GM23248 (cell line): ENCODE measurements around the gene NAALADL2. TPM values are rescaled to one million over a fixed set of nuclear protein-coding genes. Genes with fewer than 3 reads are reported as not detected.

Experiments used
- DNase-seq: peaks from one replicate; pipeline ENCODE4 v3.0.0-alpha.2; 2015
- H2AFZ ChIP-seq: fragments of 200-600 bp; sonication (generic); 2 replicates; pipeline ENCODE4 v1.6.1; 2016; ENCODE audit warnings: antibody characterized with exemption
- H3F3A ChIP-seq: fragments of 200-600 bp; sonication (generic); 2 replicates; pipeline ENCODE4 v1.6.1; 2016; ENCODE audit warnings: mild to moderate bottlenecking, antibody characterized with exemption, mixed run types; ENCODE audit not compliant: insufficient read depth
- H3K27ac ChIP-seq: fragments of 200-600 bp; sonication (generic); 2 replicates; pipeline ENCODE4 v1.5.1; 2016; ENCODE audit warnings: mild to moderate bottlenecking
- H3K27me3 ChIP-seq: fragments of 200-600 bp; sonication (generic); replicated peaks from 2 replicates; pipeline ENCODE4 v1.6.1; 2016; ENCODE audit warnings: mild to moderate bottlenecking; ENCODE audit not compliant: insufficient read depth
- H3K36me3 ChIP-seq: fragments of 200-600 bp; sonication (generic); 2 replicates; pipeline ENCODE4 v1.6.1; 2016; ENCODE audit warnings: low read depth, mild to moderate bottlenecking
- H3K4me1 ChIP-seq: fragments of 200-600 bp; sonication (generic); 2 replicates; pipeline ENCODE4 v1.6.1; 2016; ENCODE audit warnings: mild to moderate bottlenecking; ENCODE audit not compliant: insufficient read depth
- H3K4me2 ChIP-seq: fragments of 200-600 bp; sonication (generic); one replicate; pipeline ENCODE4 v1.6.1; 2016; ENCODE audit warnings: mild to moderate bottlenecking; ENCODE audit not compliant: unreplicated experiment
- H3K4me3 ChIP-seq: fragments of 200-600 bp; sonication (generic); 2 replicates; pipeline ENCODE4 v1.5.1; 2016; ENCODE audit warnings: mild to moderate bottlenecking
- H3K79me2 ChIP-seq: fragments of 200-600 bp; sonication (generic); 2 replicates; pipeline ENCODE4 v1.6.1; 2016; ENCODE audit warnings: mild to moderate bottlenecking; ENCODE audit not compliant: insufficient read depth
- H3K9ac ChIP-seq: fragments of 200-600 bp; sonication (generic); 2 replicates; pipeline ENCODE4 v1.6.1; 2016; ENCODE audit warnings: mild to moderate bottlenecking
- H3K9me2 ChIP-seq: fragments of 200-600 bp; sonication (generic); 2 replicates; pipeline ENCODE4 v1.6.1; 2016; ENCODE audit warnings: mixed run types, mild to moderate bottlenecking, moderate library complexity; ENCODE audit not compliant: insufficient read depth
- H3K9me3 ChIP-seq: fragments of 200-600 bp; sonication (generic); one replicate; pipeline ENCODE4 v1.6.1; 2017; ENCODE audit warnings: low read depth
- H4K20me1 ChIP-seq: fragments of 200-600 bp; sonication (generic); 2 replicates; pipeline ENCODE4 v1.6.0; 2016; ENCODE audit not compliant: insufficient read depth
- EZH2 ChIP-seq: fragments of 200-600 bp; sonication (generic); IDR thresholded peaks from 2 replicates; pipeline ENCODE4 v1.6.1; 2018; ENCODE audit warnings: antibody characterized with exemption, mild to moderate bottlenecking; ENCODE audit not compliant: insufficient read depth, poor library complexity, severe bottlenecking
- EZH2phosphoT487 ChIP-seq: fragments of 200-600 bp; sonication (generic); IDR thresholded peaks from 2 replicates; pipeline ENCODE4 v1.6.1; 2018; ENCODE audit warnings: antibody characterized with exemption, moderate library complexity, mild to moderate bottlenecking, low read depth; ENCODE audit not compliant: insufficient read depth
- WGBS, 2 experiments: methylation state at CpG; one replicate each; pipeline ENCODE4 v1.1.6; 2015 to 2017; ENCODE audit warnings: low lambda C conversion rate in 2 of 2, low coverage in 1 of 2; ENCODE audit errors: missing lambda C conversion rate in 2 of 2; 5-methylcytosine and 5-hydroxymethylcytosine counted together
- in situ Hi-C: fragments of 300-500 bp; cut with MboI; formaldehyde crosslinking; loops from 2 replicates; pipeline ENCODE4 v1.15.0; 2020
- polyA plus RNA-seq: library from polyadenylated mRNA; unstranded; fragments of >200 nt; fragmentation: Nextera tagmentation; extraction: Ambion mirVana; gene quantifications from 2 replicates; pipeline ENCODE4 v1.2.1, GENCODE V29; 2016
- total RNA-seq: library from RNA; depleted of rRNA; stranded (reverse); fragments of >200 nt; shearing (Covaris generic); gene quantifications from 2 replicates; pipeline ENCODE4 v1.2.3, GENCODE V29; 2014

Gene NAALADL2
- total and polyA plus RNA-seq, 2 experiments from 2014 or later, result 20.5 to 81.0 TPM

DNA sequence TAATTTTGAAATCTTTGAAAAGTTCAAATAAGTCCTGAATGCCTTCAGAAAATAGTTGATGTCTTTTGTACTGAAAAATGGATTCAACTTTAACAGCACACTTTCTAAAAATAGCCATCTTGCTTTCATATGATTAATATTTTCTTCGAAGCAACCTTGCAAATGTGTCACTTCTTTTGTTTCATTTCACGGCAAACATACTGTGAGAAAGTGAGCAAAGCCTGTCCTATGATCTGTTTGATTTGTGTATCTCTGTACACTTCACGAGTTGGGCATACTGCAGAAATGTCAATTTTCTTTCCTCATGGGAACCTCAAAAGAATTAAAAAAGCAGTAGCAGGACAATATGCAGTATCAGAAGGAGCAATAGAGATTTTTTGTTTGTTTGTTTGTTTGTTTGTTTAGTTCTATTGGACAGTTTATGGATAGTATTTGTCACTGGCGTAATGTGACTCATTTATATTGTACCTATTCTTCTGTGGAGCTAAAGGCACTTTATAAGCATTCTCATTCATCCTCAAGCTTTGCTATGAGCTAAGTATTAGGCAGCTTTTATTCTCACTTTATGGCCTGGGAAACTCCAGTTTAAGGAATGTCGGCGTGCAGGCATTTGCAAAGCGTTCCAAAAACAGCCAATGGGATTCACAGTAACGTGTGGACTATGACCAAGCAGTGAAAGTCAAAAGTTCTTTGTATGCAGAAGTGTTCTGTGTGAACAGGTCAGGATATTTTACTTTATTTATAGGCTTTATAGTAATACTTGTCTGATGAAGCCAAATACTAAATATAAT, 572.0 kb downstream of the NAALADL2 start:
- no peaks in the 10 kb centered on the region for H4K20me1 ChIP-seq
- 87 to 88% methylated on average over 8 of the region's 8 CpGs for WGBS, 2 experiments
- peaks cover 41% of the 10 kb centered on the region for H3F3A ChIP-seq
- no peaks in the 10 kb centered on the region for H3K79me2 ChIP-seq
- no peak overlapping the region for H3K27ac ChIP-seq
- H3K27me3 ChIP-seq, result no peaks in the 10 kb centered on the region
- H3K4me2 ChIP-seq, result no peak overlapping the region
- H3K9me3 ChIP-seq, result no peaks in the 10 kb centered on the region
- TF ChIP-seq EZH2 (no peak), EZH2phosphoT487 (no peak)
- peaks cover 58% of the 10 kb centered on the region for H3K4me1 ChIP-seq
- H2AFZ ChIP-seq, result no peak overlapping the region
- in situ Hi-C loops, result no loop called here
- DNase-seq, result no peak
- H3K4me3 ChIP-seq, result no peak overlapping the region
- H3K9me2 ChIP-seq, result no peaks in the 10 kb centered on the region
- H3K9ac ChIP-seq, result no peak overlapping the region
- no peaks in the 10 kb centered on the region for H3K36me3 ChIP-seq

DNA sequence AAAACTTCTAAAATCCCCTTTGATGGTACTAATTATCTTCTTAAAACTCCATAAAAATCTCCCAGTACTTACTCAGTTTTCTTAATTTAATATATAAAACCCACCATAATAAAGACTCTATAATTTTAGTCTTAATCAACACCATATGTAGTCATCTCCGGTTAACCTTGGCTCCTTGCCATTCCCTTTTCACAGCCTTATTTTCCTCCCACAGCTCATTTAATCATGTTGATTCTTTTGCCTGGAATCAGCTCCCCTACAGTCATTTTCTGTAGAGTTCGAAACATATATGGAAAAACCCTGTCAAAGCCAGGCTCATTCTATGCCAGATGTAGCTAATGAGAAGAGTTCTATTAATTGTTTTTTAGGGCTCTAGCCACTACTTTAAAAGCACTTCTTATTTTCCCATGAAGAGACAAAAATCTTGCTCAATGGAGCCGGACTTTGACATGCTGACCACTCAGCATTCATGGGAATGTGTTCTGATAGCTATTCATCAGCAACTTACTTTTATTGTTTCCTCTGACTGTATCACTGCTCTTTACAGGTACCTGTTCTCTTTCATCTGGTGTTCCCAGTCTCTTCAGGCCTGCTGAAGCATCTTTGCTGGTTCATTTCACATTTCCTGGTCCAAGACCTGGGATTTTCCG, 573.4 kb downstream of the NAALADL2 start:
- Histone ChIP-seq H3K9me2 (no peaks in the 10 kb centered on the region), H2AFZ (peak overlapping the region; percentile 17), H3K27me3 (no peaks in the 10 kb centered on the region), H3K4me3 (peak overlapping the region; percentile 35), H3K27ac (peak overlapping the region; percentile 79), H3K4me1 (peaks cover 46% of the 10 kb centered on the region), H3K9me3 (no peaks in the 10 kb centered on the region), H3K4me2 (peak overlapping the region; percentile 54), H3F3A (peaks cover 31% of the 10 kb centered on the region), H3K9ac (peak overlapping the region; percentile 40), H4K20me1 (no peaks in the 10 kb centered on the region), H3K36me3 (no peaks in the 10 kb centered on the region), H3K79me2 (no peaks in the 10 kb centered on the region)
- 41 to 45% methylated on average over 4 of the region's 4 CpGs for WGBS, 2 experiments
- peak; percentile 75 for DNase-seq
- in situ Hi-C loops, result no loop called here
- TF ChIP-seq EZH2 (no peak), EZH2phosphoT487 (no peak)

- TF ChIP-seq EZH2phosphoT487 (no peak), EZH2 (no peak)
- H3K27me3 ChIP-seq, result no peaks in the 10 kb centered on the region
- H3K27ac ChIP-seq, result peak overlapping the region; percentile 79
- peak; percentile 87 for DNase-seq
- peak overlapping the region; percentile 54 for H3K4me2 ChIP-seq
- no peaks in the 10 kb centered on the region for H3K79me2 ChIP-seq
- H3K9me3 ChIP-seq, result no peaks in the 10 kb centered on the region
- in situ Hi-C loops, result no loop called here
- H2AFZ ChIP-seq, result peak overlapping the region; percentile 17
- 42% methylated on average over 5 of the region's 5 CpGs for WGBS, 2 experiments
- peaks cover 43% of the 10 kb centered on the region for H3K4me1 ChIP-seq
- H3K36me3 ChIP-seq, result no peaks in the 10 kb centered on the region
- H3K9me2 ChIP-seq, result no peaks in the 10 kb centered on the region
- H3K9ac ChIP-seq, result peak overlapping the region; percentile 40
- no peaks in the 10 kb centered on the region for H4K20me1 ChIP-seq
- H3K4me3 ChIP-seq, result peak overlapping the region; percentile 35
- peaks cover 31% of the 10 kb centered on the region for H3F3A ChIP-seq
Measured at GRCh38 chr3:175433026-175433674, 574.0 kb downstream of the NAALADL2 start.

- no peaks in the 10 kb centered on the region for H3K9me2 ChIP-seq
- peaks cover 31% of the 10 kb centered on the region for H3F3A ChIP-seq
- no peaks in the 10 kb centered on the region for H3K27me3 ChIP-seq
- in situ Hi-C loops, result no loop called here
- no peaks in the 10 kb centered on the region for H4K20me1 ChIP-seq
- H3K27ac ChIP-seq, result no peak overlapping the region; the same call in 1 of the 2 replicates
- H3K36me3 ChIP-seq, result no peaks in the 10 kb centered on the region
- no peaks in the 10 kb centered on the region for H3K9me3 ChIP-seq
- H3K4me1 ChIP-seq, result peaks cover 36% of the 10 kb centered on the region
- H3K4me3 ChIP-seq, result no peak overlapping the region
- H3K9ac ChIP-seq, result no peak overlapping the region
- H3K4me2 ChIP-seq, result no peak overlapping the region
- DNase-seq, result no peak
- H3K79me2 ChIP-seq, result no peaks in the 10 kb centered on the region
- TF ChIP-seq EZH2phosphoT487 (no peak), EZH2 (no peak)
- no peak overlapping the region for H2AFZ ChIP-seq
Measured at GRCh38 chr3:175434561-175434960, 575.4 kb downstream of the NAALADL2 start.
